GM15510 (cell line): Measurements from ENCODE around the gene TRAF4.

ENCODE experiments used
- POLR2A ChIP-seq: IDR thresholded peaks from 3 replicates; pipeline ENCODE4 v1.6.1; 2011; ENCODE audit warnings: borderline replicate concordance; ENCODE audit not compliant: insufficient read length; ENCODE audit errors: extremely low read depth

TRAF4 gene

GRCh38 chr17:28777178-28777577 lies 33.4 kb downstream of the TRAF4 start:
- TF ChIP-seq POLR2A: no peak

DNA sequence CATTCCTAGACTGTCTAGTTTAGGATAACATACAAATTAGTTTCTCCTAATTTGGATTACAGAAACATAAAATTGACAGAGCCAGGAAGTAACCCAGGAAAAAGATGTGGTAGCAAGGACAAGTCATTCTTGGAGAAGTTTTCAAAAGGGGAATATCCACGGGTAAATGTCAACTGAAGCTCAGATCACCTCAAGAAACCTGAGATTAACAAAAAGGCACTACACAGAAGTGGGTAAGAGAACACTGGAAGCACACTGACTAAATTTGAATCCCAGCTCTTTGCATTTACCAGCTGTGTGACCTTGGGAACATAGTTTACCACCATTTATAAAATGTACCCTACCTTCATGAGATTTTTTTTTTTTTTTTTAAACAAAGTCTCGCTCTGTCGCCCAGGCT lies 39.4 kb downstream of the TRAF4 start:
- no peak for TF ChIP-seq POLR2A

DNA sequence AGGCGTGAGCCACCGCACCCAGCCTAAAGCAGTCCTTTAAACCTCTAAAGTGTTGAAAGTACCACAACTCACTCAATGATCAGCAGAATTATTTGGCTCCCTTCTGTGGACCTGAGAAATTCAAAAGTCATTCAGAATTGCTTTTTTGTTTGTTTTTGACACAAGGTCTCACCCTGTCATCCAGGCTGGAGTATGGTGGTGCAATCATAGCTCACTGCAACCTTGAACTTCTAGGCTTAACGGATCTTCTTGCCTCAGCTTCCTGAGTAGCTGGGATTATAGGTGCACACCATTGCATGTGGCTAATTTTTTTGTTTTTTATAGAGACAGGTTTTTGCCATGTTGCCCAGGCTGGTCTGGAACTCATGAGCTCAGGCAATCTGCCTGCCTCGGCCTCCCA lies 44.3 kb downstream of the TRAF4 start:
- TF ChIP-seq POLR2A: no peak

DNA sequence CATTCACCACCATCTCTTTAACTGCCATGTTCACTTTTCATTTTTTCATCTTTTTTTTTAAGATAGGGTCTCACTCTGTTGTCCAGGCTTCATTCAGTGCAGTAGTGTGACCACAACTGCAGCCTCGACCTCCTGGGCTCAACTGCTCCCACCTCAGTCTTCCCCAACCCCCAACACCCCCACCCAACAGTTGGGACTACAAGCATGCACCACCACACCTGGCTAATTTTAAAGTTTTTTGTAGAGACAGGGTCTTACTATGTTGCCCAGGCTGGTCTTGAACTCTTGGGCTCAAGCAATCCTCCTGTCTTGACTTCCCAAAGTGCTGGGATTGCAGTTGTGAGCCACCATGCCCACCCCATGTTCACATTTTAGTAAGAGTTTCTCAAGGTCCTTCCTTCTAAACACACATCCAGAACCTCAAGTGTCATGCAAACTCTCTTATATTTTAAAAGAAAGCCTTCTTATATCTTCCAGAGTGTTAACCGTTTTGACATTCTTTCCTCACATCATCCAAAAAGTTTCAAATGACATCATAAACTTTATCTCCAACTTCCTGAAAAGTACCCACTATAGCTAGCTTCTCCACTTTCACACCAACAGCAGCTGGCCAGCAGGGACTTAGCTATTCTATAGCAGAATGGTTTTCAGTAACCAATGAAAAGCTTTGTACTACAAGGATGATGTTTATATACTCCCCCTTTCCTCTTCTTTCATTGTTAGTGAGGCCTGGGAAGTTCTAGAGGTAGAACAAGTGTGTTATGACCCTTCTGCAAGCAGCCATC lies 49.3 kb downstream of the TRAF4 start:
- no peak for TF ChIP-seq POLR2A

- TF ChIP-seq POLR2A: no peak
Observed at GRCh38 chr17:28796062-28796461, 52.3 kb downstream of the TRAF4 start.
